ENCODE measurements around the gene CHTF18. TPM values are rescaled to one million over a fixed set of nuclear protein-coding genes. Genes with fewer than 3 reads are reported as not detected.

Gene CHTF18
- total and polyA plus RNA-seq, 9 of the 15 experiments (the other 6 are each of a cell fraction or from before 2014, with no cell fraction given): 2.5 to 123 (median 17.0) TPM

DNA sequence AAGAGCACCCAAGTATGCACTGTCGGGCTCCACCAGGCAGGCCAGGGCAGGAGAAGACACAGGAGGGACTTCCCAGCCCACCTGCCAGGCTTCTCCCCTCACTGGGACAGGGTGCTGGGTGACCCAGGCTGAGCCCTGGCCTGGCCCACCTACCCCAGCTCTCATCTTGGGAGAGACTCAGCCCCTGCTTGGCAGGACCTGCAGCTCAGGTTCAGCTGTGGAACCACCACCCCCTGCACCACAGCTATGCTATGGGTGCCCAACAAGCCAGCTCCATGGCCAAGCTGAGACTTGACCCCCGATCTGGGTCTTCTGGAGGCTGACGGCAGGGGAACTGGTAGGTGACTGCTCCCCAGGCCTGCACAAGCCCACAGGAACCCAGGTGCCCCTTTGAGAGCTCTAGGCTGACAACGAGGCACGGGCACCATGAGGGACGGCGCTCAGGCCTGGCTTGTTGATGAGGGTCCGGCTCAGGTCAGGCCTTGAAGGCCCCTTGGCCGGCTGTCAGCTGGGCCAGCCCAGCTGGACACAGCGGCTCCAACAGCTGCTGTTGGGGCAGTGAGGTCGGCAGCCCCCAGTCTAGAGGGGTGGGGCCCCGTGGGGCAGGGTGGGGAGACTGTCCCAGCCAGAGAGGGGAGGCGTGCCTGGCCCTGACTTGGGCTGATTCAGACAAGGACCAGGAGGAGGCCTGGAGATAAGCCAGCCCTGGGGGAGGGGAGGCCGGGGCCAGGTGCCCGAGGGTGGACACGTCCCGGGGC, 4.8 kb upstream of the CHTF18 start (continued):
- TF ChIP-seq VEZF1 (CRISPR knock-in tag; IDR thresholded peaks at IDR 0.05) (peak; percentile 42), ZNF707 (CRISPR knock-in tag; conservative IDR thresholded peaks at IDR 0.05) (no peak), THAP7 (CRISPR knock-in tag; IDR thresholded peaks at IDR 0.05) (no peak), GABPA (tag; conservative IDR thresholded peaks at IDR 0.05; ENCODE audit: low read depth) (no peak), TRIM24 (IDR thresholded peaks at IDR 0.05) (0 out of 4 replicates have a peak, but pooled peaks of 1 of the 2 experiments have one; percentile 35), NFIC (IDR thresholded peaks at IDR 0.05) (peak; percentile 74), SUPT5H (IDR thresholded peaks at IDR 0.05) (peak; percentile 34; the same call in 1 of the 2 replicates), ZNF384 (IDR thresholded peaks at IDR 0.05; ENCODE audit: low read depth, low read length) (no peak), ZBTB17 (CRISPR knock-in tag; IDR thresholded peaks at IDR 0.05) (no peak), ZNF41 (CRISPR knock-in tag; conservative IDR thresholded peaks at IDR 0.05) (no peak), ZNF318 (IDR thresholded peaks at IDR 0.05; ENCODE audit: borderline replicate concordance in 1 of 2, low read depth in 1 of 2) (no peak), MAFG (tag; conservative IDR thresholded peaks at IDR 0.05) (no peak), ETV1 (tag; conservative IDR thresholded peaks at IDR 0.05; ENCODE audit: low read depth) (no peak), KDM5B (IDR thresholded peaks at IDR 0.05; ENCODE audit: insufficient replicate concordance, low read depth, low read length) (peak; percentile 33), CCAR2 (IDR thresholded peaks at IDR 0.05; ENCODE audit: low read depth, low read length) (no peak), TFAP4 (CRISPR knock-in tag; IDR thresholded peaks at IDR 0.05; ENCODE audit: borderline replicate concordance) (peak; percentile 79), DNMT1 (IDR thresholded peaks at IDR 0.05) (no peak)
